Measurements from ENCODE around the gene TTC6.

TTC6 gene

GRCh38 chr14:37597914-37598746 lies 2.7 kb downstream of the TTC6 start:
- DNase-seq = no peak

DNA sequence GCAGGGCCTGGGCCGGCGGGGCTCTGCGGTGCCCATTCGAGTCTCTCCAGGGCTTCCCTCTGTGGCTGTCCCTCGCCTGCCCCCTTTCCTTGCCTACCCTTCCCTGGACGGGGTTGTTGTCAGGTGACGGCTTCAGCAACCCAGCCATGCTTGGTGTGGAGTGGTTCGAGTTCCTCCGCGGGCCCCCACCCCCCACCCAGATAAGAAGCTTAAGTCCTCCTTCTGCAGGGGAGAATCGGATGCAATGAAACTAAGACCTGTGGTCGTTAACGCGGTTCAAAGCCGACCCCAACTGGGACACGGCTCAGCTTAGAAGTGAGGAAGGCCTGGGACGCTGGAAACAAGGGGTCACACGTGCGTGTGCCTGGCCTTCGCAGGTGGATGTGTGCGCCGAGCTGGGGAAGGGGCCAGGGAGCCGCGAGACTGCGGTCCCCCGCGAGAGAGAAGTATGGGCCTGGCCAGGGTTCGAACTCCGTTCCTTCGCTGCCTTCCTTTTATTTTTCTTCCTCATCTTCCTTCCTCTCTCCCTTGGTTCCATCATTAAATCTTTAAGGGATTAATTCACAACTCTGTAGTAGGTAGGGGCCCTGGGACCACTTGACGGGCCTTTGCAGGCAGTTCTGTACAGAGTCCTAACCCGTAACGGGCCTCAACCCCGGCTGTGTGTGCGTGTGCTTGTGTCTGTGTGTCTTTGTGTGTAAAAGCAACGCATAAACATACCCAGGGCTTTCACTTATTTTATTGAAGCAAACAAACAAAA lies 3.5 kb downstream of the TTC6 start:
- DNase-seq = no peak

DNA sequence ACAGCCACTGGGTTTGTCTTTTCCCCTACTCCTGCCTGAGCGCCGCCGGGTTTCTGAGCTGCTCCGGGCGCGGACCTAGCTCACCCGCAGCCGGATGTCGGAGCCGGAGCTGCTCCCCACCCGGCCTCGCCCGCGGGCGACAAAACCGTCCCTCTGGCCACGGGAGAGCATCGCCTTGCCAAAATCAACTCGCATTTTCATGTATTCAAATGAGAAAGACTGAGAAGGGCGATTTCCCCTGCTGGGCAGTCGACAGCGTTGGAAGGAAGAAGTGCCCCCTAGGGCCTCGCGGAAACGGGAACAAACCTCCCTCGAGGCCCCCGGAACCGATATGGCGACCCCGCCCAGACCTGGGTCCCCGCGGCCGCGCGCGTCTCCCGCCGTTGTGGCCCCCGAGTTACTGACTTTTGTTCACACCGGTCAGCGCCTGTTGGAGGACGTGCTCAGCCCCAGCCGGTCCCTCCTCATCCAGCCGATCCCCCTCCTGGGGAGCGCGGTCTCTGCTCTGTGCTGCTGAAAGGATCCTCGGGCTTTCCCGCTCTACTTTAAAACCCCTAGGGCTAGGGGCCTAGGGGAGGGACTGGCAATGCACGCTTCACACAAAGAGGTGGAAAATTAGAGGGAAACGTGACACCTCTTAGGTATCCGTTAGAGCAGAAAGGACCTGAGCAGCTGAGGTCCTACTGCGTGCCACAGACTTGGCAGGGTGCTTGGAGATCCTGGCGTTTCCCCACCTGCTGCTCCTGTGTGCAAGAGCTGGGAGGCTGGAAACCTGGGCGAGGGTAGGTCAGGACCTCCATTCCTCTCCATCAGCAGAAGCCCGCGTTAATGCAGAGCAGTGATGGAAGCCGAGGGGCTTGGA lies 4.3 kb downstream of the TTC6 start:
- DNase-seq = no peak

- no peak for DNase-seq
These were observed 5.7 kb downstream of the TTC6 start for GRCh38 chr14:37600880-37601741.

- DNase-seq = no peak
These were observed 6.4 kb downstream of the TTC6 start for GRCh38 chr14:37601865-37602264.

DNA sequence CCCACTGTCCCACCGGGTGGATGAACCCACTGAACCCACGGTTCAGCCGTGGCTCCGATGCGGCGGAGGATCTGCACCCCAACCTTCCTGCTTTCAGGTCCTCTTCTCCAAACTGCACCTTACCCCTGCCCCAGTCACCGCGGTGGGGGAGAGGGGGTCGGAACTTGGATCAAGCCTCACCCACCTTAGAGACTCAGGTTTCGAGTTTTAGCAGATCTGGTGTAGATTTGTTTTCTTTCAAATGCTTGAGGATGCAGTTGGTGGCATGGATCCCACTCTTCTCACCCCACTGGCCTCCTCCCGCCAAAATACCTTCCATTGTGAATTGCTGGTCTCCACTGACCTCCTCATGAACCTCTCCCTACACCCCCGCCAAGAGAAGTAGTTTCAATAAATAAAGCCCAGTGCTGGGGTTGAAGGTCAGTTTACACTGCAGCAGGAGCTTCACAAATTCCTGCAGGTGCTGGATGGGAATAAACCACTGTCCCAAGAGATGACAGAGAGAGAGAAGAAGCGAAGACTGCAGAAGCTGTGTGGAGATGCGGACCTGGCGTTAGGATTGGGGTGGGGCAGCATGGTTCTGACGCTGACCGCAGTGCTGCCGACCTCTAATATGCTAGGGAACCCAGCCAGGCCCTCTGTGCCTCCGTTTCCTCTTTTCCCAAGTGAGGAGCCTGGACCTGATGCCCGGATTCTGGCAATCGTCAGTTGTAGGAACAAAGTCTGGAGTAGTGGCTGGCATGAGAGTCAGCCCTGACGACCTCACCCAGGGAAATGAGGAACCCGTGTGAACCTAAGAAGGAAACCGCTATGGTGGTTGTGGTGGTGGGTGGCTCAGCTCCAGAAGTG lies 7.4 kb downstream of the TTC6 start:
- DNase-seq = no peak

DNA sequence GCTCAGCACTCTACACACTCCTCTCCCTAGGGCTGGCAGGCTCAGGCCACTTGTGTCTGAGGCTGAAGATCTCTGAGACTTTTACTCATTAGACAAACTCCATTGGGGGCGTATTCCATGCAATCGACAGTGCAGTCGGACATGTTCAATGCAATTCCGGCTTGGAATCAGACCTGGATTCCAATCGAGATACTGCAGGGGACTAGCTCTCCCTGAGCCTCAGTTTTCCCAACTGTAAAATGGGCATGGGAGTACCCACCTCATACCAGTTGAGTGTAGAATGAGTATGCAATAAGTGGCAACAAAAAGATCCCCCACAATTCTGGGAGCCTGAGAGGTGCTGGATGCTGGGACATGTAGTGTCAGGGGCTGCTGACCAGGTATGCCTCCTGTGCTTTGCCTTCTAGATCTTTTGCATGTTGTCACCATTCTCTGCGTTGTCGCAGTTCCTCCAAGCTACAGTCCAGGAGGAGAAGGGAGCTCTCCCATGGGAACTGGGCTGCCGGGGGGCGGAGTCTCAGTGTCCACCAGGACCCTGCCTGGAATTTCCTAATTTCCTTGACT lies 8.3 kb downstream of the TTC6 start:
- DNase-seq = no peak

- DNase-seq = no peak
These were observed 11.2 kb downstream of the TTC6 start for GRCh38 chr14:37606678-37607077.

DNA sequence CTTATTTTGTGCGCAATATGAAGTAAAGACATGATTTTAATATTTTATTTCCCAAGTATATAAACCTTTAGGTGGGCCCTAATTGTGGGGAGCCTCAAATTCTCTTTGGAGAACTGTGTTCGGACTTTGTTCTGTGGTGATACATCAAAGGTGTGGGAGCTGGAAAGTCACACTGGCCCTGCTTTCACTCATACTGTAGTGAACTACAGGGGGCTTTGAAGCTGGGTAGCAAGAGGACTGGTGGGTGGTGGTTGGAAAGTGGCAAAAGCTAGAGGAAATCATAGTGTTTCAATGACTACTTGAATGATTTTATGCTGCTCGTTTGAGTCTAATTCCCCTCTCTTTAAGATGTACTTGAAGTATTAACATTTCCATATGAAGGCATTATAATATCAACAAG lies 13.2 kb downstream of the TTC6 start:
- no peak for DNase-seq

GRCh38 chr14:37610945-37611523 lies 15.6 kb downstream of the TTC6 start:
- DNase-seq = no peak

DNA sequence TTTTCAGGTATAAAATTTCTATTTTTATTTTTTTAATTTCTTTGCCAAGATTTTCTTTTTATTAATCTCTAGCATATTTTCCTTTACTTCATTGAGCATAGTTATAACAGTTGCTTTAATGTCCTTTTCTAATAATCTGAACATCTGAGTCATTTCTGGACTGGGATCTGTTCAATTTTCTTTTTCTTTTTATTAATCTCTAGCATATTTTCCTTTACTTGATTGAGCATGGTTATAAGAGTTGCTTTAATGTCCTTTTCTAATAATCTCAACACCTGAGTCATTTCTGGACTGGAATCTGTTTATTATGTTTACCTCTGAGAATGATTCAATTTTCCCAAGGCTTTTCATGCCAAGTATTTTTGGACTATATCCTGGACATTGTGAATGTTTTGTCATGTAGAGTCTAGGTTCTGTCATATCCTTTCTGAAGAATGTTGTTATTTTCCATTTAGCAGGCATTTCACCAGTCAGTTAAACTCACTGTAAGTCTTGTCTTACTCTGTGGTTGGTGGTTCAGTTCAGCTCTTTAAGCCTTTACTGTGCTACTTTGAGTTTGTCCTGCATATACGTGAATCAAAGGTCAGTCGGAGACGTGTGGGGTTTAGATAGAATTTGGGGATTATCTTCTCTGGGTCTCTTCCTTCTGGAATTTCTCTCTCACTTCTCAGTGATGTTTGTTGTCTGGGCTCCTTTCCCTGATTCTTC lies 20.3 kb downstream of the TTC6 start:
- DNase-seq = no peak

DNA sequence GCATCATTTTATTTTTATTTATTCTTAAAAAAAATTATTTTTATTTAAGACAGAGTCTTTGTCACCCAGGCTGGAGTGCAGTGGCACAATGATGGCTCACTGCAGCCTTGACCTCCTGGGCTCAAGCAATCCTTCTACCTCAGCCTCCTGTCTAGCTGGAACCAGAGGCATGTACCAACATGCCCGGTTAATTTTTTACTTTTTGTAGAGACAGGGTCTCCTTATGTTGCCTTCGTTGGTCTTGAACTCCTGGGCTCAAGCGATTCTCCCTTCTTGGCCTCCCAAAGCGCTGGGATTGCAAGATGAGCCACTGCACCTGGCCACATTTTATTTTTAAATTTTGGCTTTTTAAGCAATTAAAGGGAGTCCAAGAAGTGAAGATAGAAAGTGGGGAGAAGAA lies 21.4 kb downstream of the TTC6 start:
- no peak for DNase-seq

DNA sequence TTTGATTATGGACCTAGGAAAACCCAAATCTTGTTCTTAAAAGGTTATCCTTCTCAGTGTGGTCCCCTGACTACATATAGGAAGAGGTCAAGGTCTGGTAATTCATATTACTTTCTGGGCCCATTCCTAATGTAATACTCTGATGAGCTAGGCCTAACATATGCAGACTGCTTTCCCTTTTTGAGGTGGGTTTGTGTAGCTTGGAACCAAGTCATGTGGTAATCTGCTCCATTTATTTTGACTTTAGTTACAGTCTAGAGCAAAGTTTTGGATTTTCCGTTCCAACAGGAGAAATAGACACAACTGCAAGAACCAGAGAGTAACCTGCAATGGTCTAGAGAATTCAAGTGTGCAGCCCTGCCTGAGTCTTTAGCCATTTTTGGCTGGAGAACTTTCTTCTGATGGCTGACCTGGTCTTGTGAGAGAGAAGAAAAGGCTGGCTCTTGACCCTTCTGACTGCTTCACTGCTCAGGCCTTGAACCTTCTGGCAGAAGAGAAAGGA lies 22.5 kb downstream of the TTC6 start:
- no peak for DNase-seq

DNA sequence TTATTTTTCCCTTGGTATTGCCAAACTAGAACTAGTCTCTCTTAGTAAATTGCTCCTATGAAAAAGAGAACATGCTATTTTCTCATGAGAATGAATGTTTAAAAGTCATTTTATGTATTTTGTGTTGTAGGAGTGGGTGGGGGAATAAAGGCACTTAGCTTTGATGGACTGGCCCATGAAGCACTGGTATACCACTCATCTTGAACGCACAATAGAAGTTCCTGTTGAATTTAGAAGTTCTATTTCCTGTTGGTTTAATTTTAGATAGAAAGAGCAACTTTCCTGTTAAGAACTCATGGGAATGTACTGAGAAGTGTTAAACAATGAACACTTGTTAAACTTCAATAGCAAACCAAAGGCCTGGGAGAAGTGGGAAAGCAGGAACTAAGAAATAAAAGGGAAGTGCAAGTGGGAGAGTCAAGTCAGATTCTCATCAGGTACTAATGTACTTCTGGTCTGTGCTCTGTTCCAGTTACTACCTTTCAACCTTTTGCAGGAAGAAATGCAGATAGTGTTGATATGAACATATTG lies 23.1 kb downstream of the TTC6 start:
- DNase-seq = no peak

DNA sequence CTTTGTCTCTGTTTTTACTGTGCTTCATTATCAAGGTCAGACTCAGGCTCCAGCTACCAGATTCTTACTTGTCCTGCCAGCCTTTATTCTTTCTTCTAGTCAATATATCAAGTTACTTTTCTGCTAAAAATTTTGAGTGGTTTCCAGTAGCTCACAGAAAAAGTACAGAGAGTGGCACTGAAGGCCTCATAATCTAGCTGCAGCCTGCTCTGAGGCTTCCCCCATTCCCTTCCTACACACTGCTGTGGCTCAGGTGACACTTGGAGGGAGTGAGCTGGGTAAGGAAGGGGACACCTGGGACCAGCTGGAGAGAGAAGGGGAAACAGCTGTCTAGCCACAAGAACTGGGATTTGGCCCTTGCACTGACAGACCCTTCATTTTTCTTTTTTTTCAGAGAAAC lies 25.4 kb downstream of the TTC6 start:
- no peak for DNase-seq

DNA sequence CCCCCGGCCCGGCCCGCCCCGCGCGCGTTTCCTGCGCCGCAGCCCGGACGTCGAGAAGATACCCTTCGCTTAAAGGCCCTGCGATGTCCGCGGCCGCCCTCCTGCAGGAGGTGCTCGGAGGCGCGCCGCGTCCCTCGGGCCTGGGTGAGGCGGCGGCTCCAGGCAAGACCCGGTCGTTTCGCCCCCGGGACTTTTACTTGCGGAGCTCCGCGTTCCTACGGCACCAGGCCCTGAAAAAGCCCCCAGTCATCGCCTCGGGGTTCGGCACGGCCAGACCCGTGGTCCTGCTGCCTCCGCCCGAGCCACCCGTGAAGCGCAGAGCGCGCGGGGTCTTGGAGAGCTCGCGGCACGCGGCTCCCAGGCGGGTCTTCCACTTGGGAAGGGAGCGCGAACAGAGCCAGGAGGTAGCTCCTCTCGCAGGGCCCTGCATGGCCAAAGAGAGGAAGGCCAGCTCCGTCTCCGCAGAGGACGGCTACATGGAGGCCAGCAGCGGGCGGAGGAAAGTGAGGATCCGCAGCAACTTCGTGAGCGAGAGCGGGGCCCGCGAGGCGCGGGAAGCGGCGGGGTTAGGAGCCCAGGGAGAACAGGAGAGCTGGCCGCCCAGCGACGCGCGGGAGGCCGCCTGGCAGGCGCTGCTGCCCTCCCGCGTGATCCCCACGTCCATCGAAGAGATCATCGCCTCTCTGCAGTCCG lies 26.9 kb downstream of the TTC6 start:
- no peak for DNase-seq

DNA sequence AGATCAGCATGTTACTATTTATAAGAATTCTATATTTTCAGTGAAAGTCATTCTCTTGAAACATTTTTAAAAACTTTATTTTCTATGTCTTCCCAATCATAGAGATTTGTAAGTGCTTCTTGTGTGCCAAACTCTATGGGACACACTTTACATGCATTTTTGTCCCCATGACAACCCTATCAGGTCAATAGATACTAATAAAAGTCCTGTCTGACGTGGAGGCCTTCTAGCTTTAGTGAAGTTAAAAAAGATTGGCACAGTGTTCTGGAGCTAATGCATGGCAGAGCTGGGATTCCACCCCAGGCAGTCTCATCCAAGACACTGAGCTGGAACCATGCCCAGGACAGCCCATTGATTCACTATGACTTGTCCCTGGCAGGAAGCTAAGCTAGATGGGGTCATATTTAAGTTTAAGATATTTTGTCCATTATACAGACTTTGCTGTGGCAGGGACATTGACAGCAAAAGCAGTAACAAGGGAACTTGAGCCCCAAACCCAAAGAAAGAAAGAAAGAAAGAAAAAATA lies 28.1 kb downstream of the TTC6 start:
- no peak for DNase-seq

DNA sequence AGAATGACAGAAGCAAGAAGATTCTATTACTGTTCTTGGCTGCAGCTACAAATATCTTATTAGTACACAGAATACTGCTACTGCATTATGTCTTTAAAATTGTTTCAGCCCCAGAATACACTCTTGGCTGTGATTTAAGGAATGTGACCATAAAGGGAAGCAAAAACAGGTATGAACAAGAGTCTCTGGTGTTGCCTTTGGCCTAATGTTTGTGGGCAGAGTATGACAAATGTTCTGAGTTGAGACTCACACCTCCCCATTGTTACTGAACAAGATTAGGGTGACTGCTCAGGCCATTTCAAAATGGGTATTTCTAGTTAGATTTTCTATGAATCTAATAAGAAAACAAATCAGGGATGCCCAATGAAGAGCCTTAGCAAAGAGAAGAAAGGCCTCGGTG lies 28.5 kb downstream of the TTC6 start:
- no peak for DNase-seq

All from NCI-H774 (cell line).